Measurements from ENCODE around the gene POMT2. TPM values are rescaled to one million over a fixed set of nuclear protein-coding genes. Genes with fewer than 3 reads are reported as not detected.

Gene POMT2
- total and polyA plus RNA-seq, 12 donors: 14.0 to 52.3 (median 41.7) TPM

GRCh38 chr14:77347751-77348150 lies 27.1 kb upstream of the POMT2 start:
- DNase-seq: no peak
- H3K27me3 ChIP-seq: no peaks in the 10 kb centered on the region
- no peaks in the 10 kb centered on the region for H3K4me1 ChIP-seq (replicated peaks in 1 of 2)
- intact Hi-C loops (cut with DNase I): no loop called here
- WGBS, 4 donors: 62 to 82% (median 70%) methylated on average over 3 of the region's 3 CpGs
- H3K36me3 ChIP-seq (replicated peaks in 1 of 2): peaks cover 0 to 6% of the 10 kb centered on the region in 2 donors
- H3K4me3 ChIP-seq: no peak overlapping the region
- H3K27ac ChIP-seq: no peak overlapping the region
- no peaks in the 10 kb centered on the region for H3K9me3 ChIP-seq (replicated peaks in 1 of 3)
- TF ChIP-seq CTCF (IDR thresholded peaks at IDR 0.05): no peak
- no peak for TF ChIP-seq POLR2A (IDR thresholded peaks at IDR 0.05)

GRCh38 chr14:77346495-77346894 lies 25.8 kb upstream of the POMT2 start:
- H3K27me3 ChIP-seq: no peaks in the 10 kb centered on the region
- peaks cover 0 to 9% of the 10 kb centered on the region in 2 donors for H3K36me3 ChIP-seq (replicated peaks in 1 of 2)
- 79 to 97% (median 89%) methylated on average over 2 of the region's 2 CpGs for WGBS, 4 donors
- H3K9me3 ChIP-seq (replicated peaks in 1 of 3): no peaks in the 10 kb centered on the region
- no peak overlapping the region for H3K27ac ChIP-seq
- no peak overlapping the region for H3K4me3 ChIP-seq
- intact Hi-C loops (cut with DNase I): no loop called here
- no peaks in the 10 kb centered on the region for H3K4me1 ChIP-seq (replicated peaks in 1 of 2)
- no peak for DNase-seq
- TF ChIP-seq CTCF (IDR thresholded peaks at IDR 0.05) (no peak), POLR2A (IDR thresholded peaks at IDR 0.05) (no peak)

DNA sequence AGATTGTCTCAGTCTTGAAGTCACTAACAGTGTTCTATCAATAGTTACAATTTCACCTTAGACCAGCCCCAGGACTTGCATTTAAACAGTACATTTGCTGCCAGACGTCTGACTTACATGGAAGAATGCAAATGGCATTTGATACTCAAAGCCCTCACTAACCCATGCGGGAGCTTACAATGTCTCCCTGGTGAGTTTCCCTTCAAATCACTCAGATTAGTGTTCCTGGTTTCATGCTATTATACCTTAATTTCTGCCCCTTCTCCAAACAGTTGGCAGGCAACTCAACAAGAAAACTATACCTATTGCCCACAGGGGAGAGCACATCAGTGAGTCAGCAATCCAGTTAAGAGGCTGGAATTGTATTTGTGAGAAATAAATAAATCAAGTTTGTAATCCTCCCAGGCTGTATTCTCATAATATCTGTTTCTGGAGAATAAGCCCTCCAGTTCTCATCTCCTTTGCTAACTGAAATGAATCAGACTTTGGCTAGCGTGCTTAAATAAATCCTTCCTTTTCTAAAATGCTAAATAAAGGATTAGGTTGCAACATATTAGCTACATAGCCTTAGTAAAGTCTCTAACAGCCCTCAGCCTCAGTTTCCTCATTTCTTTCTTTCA lies 23.8 kb upstream of the POMT2 start:
- Histone ChIP-seq H3K27me3 (no peaks in the 10 kb centered on the region), H3K4me1 (replicated peaks in 1 of 2) (no peaks in the 10 kb centered on the region), H3K36me3 (replicated peaks in 1 of 2) (peaks cover 0 to 17% of the 10 kb centered on the region in 2 donors), H3K27ac (no peak overlapping the region), H3K4me3 (no peak overlapping the region), H3K9me3 (replicated peaks in 1 of 3) (no peaks in the 10 kb centered on the region)
- intact Hi-C loops (cut with DNase I): no loop called here
- WGBS, 4 donors: 81 to 89% (median 84%) methylated on average over 3 of the region's 3 CpGs
- TF ChIP-seq CTCF (IDR thresholded peaks at IDR 0.05): no peak
- TF ChIP-seq POLR2A (IDR thresholded peaks at IDR 0.05): no peak
- no peak for DNase-seq

GRCh38 chr14:77343662-77344061 lies 23.0 kb upstream of the POMT2 start:
- H3K4me3 ChIP-seq: no peak overlapping the region
- H3K36me3 ChIP-seq (replicated peaks in 1 of 2): peaks cover 0 to 17% of the 10 kb centered on the region in 2 donors
- intact Hi-C loops (cut with DNase I): no loop called here
- no peaks in the 10 kb centered on the region for H3K9me3 ChIP-seq (replicated peaks in 1 of 3)
- DNase-seq: no peak
- WGBS, 4 donors: 84 to 93% (median 91%) methylated on average over 2 of the region's 2 CpGs
- H3K27me3 ChIP-seq: no peaks in the 10 kb centered on the region
- no peak overlapping the region for H3K27ac ChIP-seq
- TF ChIP-seq POLR2A (IDR thresholded peaks at IDR 0.05) (no peak), CTCF (IDR thresholded peaks at IDR 0.05) (no peak)
- H3K4me1 ChIP-seq (replicated peaks in 1 of 2): no peaks in the 10 kb centered on the region
